Upper lobe of left lung (tissue), 6 donors: ENCODE data around the gene WIPI1. TPM values are rescaled to one million over a fixed set of nuclear protein-coding genes. Genes with fewer than 3 reads are reported as not detected.

ENCODE experiments used
- ATAC-seq, 2 donors: fragments of 200-7000 bp; cut with Tn5 transposase; one replicate each; pipeline ENCODE4 v1.9.1; 2022; ENCODE audit warnings: mild to moderate bottlenecking in 2 of 2, moderate library complexity in 2 of 2; ENCODE audit not compliant: low FRiP score in 2 of 2
- DNase-seq, 2 donors: peaks; one replicate each; pipeline ENCODE4 v3.0.0-alpha.2; 2019 to 2020
- H3K27ac ChIP-seq, 4 donors: fragments of 200-600 bp; sonication (generic); one replicate each; pipeline ENCODE4 v1.5.1; 2016 to 2019
- H3K27me3 ChIP-seq, 4 donors: fragments of 200-600 bp; sonication (generic); one replicate each; pipeline ENCODE4 v1.5.1; 2017 to 2019
- H3K36me3 ChIP-seq, 4 donors: fragments of 200-600 bp; sonication (generic); one replicate each; pipeline ENCODE4 v1.5.1; 2016 to 2019
- H3K4me1 ChIP-seq, 4 donors: fragments of 200-600 bp; sonication (generic); one replicate each; pipeline ENCODE4 v1.5.1; 2018 to 2019
- H3K4me3 ChIP-seq, 4 donors: fragments of 200-600 bp; sonication (generic); one replicate each; pipeline ENCODE4 v1.5.1; 2017 to 2019; ENCODE audit warnings: mild to moderate bottlenecking in 2 of 4, moderate library complexity in 1 of 4
- H3K9me3 ChIP-seq, 4 donors: fragments of 200-600 bp; sonication (generic); one replicate each; pipeline ENCODE4 v1.5.1; 2018 to 2019
- EP300 ChIP-seq, 4 donors: sonication (generic); formaldehyde crosslinking; IDR thresholded peaks; one replicate each; pipeline ENCODE4 v1.5.1; 2017; ENCODE audit warnings: antibody characterized with exemption in 4 of 4, control low read depth in 2 of 4
- POLR2A ChIP-seq, 4 donors: fragments of 450-650 bp; IDR thresholded peaks; one replicate each; pipeline ENCODE4 v1.5.1; 2016 to 2017; ENCODE audit warnings: antibody characterized with exemption in 4 of 4, mild to moderate bottlenecking in 2 of 4
- POLR2AphosphoS5 ChIP-seq, 2 donors: sonication (generic); formaldehyde crosslinking; IDR thresholded peaks; one replicate each; pipeline ENCODE4 v1.5.1; 2017; ENCODE audit warnings: antibody characterized with exemption in 2 of 2
- WGBS, 2 donors: methylation state at CpG; one replicate each; pipeline ENCODE4 v1.1.5; 2017 to 2018; 5-methylcytosine and 5-hydroxymethylcytosine counted together
- total RNA-seq, 6 donors: library from RNA; depleted of rRNA in 4 of 6; stranded (reverse); fragments of >200 nt in 4 of 6; gene quantifications; one replicate each; pipeline versions ENCODE4 v1.1.0 to v1.2.1, GENCODE V29; 2016 to 2021
- TF ChIP-seq, protein P1 (sequence below), 6 experiments: fragments of 450-650 bp in 4 of 6; fragments of 200-600 bp in 2 of 6; sonication (generic) in 2 of 6; IDR thresholded peaks; one replicate each; pipeline ENCODE4 v1.5.1; 2016 to 2019; ENCODE audit warnings: antibody characterized with exemption in 6 of 6
- donor health status: DM: no; HTN: no; CAD: no; lungs with moderate emphysema.
- donor health status: DM: no; HTN: yes; CAD: no; lungs with severe emphysema.

The WIPI1 gene
- total RNA-seq, 6 donors from 2014 or later: 34.7 to 151 (median 44.4) TPM

DNA sequence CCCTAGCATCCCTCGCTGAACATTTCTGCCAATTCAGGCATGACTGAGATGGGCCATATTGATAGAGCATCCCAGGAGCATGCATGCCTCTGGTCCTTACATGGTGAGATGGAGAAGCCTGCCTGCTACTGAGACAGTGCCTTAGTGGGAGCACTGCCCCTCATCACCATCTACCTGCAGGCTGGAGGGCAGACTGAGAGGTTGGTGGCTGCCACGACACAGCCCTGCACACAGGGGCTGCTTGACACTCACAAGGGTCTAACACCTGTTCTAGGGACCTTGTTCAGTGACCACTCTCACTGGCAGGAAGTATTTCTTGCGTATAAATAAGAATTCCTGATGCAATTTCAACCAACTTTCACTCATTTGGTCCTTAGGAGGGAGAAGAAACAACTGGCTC lies 34.0 kb downstream of the WIPI1 start:
- H3K9me3 ChIP-seq: no peaks in the 10 kb centered on the region
- H3K4me1 ChIP-seq: no peaks in the 10 kb centered on the region
- ATAC-seq: no peak
- H3K27ac ChIP-seq: no peak overlapping the region
- DNase-seq: no peak
- WGBS, 2 donors: 90 to 92% methylated on average over 3 of the region's 3 CpGs
- H3K36me3 ChIP-seq: peaks cover 12 to 91% (median 67%) of the 10 kb centered on the region in 4 donors
- TF ChIP-seq EP300 (IDR thresholded peaks at IDR 0.05) (no peak), POLR2AphosphoS5 (IDR thresholded peaks at IDR 0.05) (no peak), POLR2A (IDR thresholded peaks at IDR 0.05) (no peak)
- TF ChIP-seq, protein P1, sequence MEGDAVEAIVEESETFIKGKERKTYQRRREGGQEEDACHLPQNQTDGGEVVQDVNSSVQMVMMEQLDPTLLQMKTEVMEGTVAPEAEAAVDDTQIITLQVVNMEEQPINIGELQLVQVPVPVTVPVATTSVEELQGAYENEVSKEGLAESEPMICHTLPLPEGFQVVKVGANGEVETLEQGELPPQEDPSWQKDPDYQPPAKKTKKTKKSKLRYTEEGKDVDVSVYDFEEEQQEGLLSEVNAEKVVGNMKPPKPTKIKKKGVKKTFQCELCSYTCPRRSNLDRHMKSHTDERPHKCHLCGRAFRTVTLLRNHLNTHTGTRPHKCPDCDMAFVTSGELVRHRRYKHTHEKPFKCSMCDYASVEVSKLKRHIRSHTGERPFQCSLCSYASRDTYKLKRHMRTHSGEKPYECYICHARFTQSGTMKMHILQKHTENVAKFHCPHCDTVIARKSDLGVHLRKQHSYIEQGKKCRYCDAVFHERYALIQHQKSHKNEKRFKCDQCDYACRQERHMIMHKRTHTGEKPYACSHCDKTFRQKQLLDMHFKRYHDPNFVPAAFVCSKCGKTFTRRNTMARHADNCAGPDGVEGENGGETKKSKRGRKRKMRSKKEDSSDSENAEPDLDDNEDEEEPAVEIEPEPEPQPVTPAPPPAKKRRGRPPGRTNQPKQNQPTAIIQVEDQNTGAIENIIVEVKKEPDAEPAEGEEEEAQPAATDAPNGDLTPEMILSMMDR (IDR thresholded peaks at IDR 0.05): no peak
- H3K27me3 ChIP-seq: no peaks in the 10 kb centered on the region
- no peak overlapping the region for H3K4me3 ChIP-seq

DNA sequence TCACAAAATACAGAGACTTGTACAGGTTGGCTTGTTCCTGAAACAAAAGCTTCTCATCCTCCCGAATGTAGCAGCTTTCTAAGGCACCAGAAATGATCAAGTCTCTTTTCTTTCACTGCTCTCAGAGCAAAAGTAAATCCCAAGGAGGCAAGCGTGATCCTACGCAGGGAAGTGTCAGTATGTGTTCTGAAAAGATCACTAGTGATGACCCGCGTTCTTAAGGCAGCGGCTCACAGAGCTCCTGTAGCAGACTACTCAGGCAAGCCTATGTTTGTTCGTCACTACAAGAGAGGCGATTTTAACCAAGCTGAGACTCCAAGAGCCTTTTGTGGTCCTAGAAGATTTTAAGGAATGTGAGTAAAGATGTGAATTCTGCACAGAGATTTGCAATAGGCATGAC lies 34.5 kb downstream of the WIPI1 start:
- Histone ChIP-seq H3K9me3 (no peaks in the 10 kb centered on the region), H3K36me3 (peaks cover 12 to 87% (median 62%) of the 10 kb centered on the region in 4 donors), H3K27ac (no peak overlapping the region), H3K4me3 (no peak overlapping the region), H3K4me1 (no peaks in the 10 kb centered on the region), H3K27me3 (no peaks in the 10 kb centered on the region)
- DNase-seq (no peak), ATAC-seq (no peak)
- 84 to 89% methylated on average over 8 of the region's 8 CpGs for WGBS, 2 donors
- TF ChIP-seq EP300 (IDR thresholded peaks at IDR 0.05): no peak
- no peak for TF ChIP-seq POLR2A (IDR thresholded peaks at IDR 0.05)
- TF ChIP-seq, protein P1 (IDR thresholded peaks at IDR 0.05): no peak
- TF ChIP-seq POLR2AphosphoS5 (IDR thresholded peaks at IDR 0.05): no peak

DNA sequence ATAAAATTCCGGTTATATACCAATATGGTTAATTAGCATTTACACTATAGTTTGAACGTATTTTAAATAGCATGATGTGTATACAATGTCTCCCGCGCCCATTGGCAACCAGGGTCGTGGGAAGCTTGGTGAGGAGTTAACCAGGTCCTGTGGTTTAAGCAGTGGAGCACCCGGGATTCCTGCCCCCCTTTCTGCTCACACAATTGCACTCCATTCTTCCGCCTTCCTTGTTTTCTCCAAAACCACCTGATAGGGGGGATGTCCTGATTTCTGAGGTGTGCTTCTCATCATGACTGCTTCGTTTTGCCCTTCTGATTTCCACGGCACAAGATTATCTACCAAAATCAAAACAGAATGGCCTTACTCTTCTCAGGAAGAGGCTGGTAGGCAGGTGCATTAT lies 35.8 kb downstream of the WIPI1 start:
- ATAC-seq: no peak
- no peak for DNase-seq
- peaks cover 6 to 73% (median 50%) of the 10 kb centered on the region in 4 donors for H3K36me3 ChIP-seq
- H3K9me3 ChIP-seq: peaks cover 0 to 5% (median 1%) of the 10 kb centered on the region in 4 donors
- H3K27me3 ChIP-seq: no peaks in the 10 kb centered on the region
- H3K27ac ChIP-seq: no peak overlapping the region
- no peak overlapping the region for H3K4me3 ChIP-seq
- H3K4me1 ChIP-seq: no peaks in the 10 kb centered on the region
- TF ChIP-seq, protein P1 (IDR thresholded peaks at IDR 0.05): no peak
- TF ChIP-seq EP300 (IDR thresholded peaks at IDR 0.05): no peak
- no peak for TF ChIP-seq POLR2A (IDR thresholded peaks at IDR 0.05)
- TF ChIP-seq POLR2AphosphoS5 (IDR thresholded peaks at IDR 0.05): no peak
- WGBS, 2 donors: 93 to 96% methylated on average over 9 of the region's 9 CpGs

DNA sequence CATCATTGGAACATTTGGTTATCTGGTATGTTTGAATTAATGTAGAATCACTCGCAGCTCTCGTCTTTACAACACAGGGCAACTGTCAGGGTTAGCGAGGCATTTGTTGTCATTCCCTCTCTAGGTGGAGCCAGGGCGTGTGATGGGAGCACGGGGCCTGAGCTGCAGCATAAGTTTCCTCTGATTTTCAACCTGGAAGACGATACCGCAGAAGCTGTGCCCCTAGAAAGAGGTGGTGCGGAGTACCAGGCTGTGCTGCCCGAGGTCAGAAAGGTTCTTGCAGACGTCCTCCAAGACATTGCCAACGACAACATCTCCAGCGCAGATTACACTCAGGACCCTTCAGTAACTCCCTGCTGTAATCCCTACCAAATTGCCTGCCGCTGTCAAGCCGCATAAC lies 37.2 kb downstream of the WIPI1 start:
- H3K4me1 ChIP-seq: no peaks in the 10 kb centered on the region
- TF ChIP-seq, protein P1 (IDR thresholded peaks at IDR 0.05): no peak
- no peak for TF ChIP-seq POLR2AphosphoS5 (IDR thresholded peaks at IDR 0.05)
- no peak for TF ChIP-seq POLR2A (IDR thresholded peaks at IDR 0.05)
- no peak for TF ChIP-seq EP300 (IDR thresholded peaks at IDR 0.05)
- 92 to 95% methylated on average over 14 of the region's 14 CpGs for WGBS, 2 donors
- ATAC-seq: no peak
- no peak overlapping the region for H3K4me3 ChIP-seq
- H3K27ac ChIP-seq: no peak overlapping the region
- peaks cover 0 to 12% (median 2%) of the 10 kb centered on the region in 4 donors for H3K9me3 ChIP-seq
- peaks cover 0 to 59% (median 37%) of the 10 kb centered on the region in 4 donors for H3K36me3 ChIP-seq
- no peaks in the 10 kb centered on the region for H3K27me3 ChIP-seq
- no peak for DNase-seq

DNA sequence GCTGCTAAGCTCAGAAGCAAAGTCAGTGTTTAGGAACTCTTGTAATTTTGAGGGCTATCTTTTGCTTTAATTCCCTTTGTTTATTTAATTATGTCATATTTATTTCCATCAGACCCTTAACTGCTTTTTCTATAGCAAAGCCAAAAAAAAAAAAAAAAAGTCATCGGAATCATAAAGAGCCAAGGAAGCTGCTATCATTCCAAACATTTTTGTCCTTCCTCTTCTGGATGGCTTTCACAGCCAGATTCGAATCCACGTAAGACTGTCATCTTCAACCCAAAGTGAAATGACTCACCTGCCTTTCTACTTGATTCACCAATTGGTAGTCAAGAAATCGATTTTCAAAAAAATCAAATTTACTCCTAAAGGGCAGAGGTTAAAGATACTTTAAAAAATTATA lies 38.4 kb downstream of the WIPI1 start:
- Histone ChIP-seq H3K4me3 (no peak overlapping the region), H3K27me3 (no peaks in the 10 kb centered on the region), H3K27ac (no peak overlapping the region), H3K9me3 (peaks cover 0 to 12% (median 2%) of the 10 kb centered on the region in 4 donors), H3K4me1 (peaks cover 0 to 5% (median 0%) of the 10 kb centered on the region in 4 donors), H3K36me3 (peaks cover 0 to 47% (median 29%) of the 10 kb centered on the region in 4 donors)
- no peak for TF ChIP-seq EP300 (IDR thresholded peaks at IDR 0.05)
- TF ChIP-seq POLR2A (IDR thresholded peaks at IDR 0.05): no peak
- TF ChIP-seq POLR2AphosphoS5 (IDR thresholded peaks at IDR 0.05): no peak
- TF ChIP-seq, protein P1 (IDR thresholded peaks at IDR 0.05): no peak
- DNase-seq: no peak
- no peak for ATAC-seq
- WGBS, 2 donors: 69 to 80% methylated on average over 4 of the region's 4 CpGs
